CD4-positive, alpha-beta T cell treated with Interleukin-15 for 1 hour (primary cell): ENCODE data around the gene FAM168B.

Source experiments
- DNase-seq: peaks from one replicate; pipeline ENCODE4 v3.0.0-alpha.2; 2020

FAM168B gene

GRCh38 chr2:131038258-131039100 lies 54.8 kb downstream of the FAM168B start:
- peak; percentile 5 for DNase-seq

DNA sequence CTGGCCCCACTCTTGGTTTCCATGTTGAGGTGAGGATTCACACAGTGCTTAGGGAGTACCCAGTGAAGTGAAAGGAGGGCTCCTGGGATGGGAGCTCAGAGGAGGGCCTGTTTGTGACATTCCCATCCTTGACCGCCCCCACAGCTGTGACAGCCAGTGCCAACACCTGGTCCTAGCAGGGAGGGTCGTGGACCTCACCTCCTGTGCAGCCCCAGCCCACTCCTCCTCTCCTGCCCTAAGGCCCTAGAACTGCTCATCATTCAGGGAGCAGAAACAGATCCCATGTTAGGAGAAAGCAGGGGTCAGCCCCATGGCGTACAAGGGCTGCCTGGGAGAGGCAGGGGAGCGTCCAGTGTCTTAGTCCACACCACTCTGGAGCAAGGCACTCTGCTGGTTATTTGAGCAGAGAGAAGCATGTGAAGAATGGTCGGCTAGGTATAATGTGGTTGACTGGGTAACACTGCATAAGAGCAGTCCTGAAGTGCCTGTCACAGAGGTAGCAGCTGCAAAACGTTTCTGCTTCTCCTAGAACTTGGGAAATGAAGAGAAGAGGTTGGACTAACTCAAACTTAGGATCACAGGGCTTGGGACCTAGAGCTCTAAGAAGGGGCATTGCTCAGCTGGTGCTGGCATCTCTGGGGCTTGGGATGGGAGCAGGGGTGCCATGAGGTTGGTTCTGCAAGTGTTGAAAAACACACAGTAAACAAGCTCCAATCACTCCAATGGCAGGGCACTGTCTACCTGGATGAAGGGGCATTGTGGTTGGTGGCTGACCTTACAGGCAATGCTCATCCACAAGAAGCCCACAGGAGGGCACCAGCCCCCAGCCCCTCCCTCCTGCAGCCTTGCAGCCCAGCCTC lies 55.6 kb downstream of the FAM168B start:
- peak; percentile 7 for DNase-seq

DNA sequence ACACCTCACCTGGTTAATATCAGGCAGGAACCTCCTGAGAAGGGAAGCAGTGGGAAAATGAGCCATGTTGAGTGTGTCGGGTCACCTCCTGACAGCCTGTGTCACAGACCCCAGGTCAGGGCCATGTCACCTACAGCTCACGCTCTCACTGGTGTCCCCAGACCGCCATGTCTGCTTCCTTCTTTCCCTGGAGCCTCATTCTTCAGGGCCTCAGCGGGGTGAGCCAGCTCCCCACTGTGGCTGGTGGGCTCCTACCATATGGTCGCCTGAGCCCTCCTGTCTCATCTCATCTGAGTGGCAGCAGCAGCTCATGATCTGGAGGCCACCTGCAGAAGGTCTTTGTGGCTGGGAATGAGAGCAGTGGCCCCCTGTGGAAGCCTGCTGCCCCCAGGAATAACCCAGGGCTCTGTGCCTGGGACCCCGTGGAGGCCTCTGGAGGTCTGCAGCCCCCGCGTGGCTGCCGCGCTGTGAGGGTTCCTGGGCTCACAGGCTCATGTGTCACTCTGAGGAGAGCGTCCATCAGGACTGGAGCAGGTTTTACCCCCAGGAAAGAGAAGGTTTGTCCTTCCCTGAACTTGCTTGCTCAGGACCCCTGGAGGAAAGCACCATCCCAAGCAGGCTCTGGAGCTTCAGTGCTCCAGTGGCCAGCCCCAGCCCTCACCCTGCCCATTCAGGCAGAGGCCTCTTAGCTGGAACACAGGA lies 56.4 kb downstream of the FAM168B start:
- DNase-seq: peak; percentile 10

GRCh38 chr2:131036269-131036668 lies 57.0 kb downstream of the FAM168B start:
- peak; percentile 9 for DNase-seq

DNA sequence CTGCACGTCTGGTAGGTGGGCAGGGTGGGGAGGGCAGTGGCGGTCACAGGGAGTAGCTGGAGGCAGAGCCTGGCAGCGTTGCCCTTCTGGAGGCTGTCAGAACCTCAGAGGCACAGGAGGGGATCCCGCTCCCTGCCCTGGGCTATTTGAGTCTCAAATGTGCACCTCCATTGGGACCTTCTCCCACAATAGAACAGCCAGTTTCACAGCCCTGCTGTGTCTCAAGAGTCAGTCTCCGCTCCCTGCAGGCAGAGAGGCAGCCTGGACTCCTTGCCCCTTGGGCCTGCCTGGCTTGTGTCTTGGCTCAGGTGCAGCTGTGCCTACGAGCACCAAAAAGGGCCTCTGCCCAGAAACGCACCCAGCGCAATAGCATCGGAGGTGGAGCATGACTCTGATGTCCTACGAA lies 57.4 kb downstream of the FAM168B start:
- peak; percentile 0 for DNase-seq

DNA sequence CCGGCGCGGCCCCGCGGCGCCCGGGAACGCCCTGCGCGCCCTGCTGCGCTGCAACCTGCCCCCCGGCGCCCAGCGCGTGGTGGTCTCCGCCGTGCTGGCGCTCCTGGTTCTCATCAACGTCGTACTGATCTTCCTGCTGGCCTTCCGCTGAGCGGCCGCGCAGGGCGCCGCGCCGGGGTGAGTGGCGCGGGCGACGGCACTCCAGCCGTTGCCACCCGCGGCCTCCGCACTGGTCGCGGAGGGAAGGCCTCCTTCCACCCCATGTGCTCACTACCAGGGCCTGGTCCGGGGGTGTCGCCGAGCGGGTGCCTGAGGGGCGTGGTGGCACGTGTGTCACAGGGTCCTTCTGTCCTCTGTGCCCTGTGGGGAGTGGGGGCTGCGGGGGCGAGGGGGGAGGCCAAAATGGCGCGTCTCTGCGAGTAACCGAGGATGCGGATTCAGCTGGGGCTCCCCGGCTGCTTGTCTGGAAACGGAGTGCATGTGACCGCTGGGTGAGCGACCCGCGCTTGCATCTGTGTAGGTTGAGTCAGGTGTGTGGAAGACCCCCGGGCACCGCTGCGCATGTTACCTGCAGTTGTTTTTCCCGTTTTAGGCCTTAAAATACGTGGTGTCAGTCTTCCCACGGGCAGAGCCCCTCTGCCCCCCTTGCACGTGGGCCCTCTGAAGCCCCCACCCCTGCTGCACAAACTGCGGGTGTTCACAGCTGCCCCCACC lies 58.0 kb downstream of the FAM168B start:
- peak; percentile 2 for DNase-seq

GRCh38 chr2:131034122-131035051 lies 58.9 kb downstream of the FAM168B start:
- DNase-seq: peak; percentile 4

DNA sequence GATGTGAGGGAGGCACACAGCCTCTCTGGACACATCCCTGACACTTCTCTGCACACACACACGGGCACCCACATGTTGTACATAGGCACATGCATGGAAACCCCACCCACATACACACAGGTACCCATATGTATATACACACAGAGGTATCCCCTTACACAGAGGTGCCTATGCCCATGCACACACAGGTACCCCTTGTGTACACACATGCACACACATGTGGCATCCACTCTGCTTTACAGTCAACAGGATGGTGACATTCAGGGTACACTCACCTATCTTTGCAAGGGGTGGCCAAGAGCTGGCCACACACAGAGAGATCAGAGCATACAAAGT lies 59.5 kb downstream of the FAM168B start:
- peak; percentile 1 for DNase-seq

DNA sequence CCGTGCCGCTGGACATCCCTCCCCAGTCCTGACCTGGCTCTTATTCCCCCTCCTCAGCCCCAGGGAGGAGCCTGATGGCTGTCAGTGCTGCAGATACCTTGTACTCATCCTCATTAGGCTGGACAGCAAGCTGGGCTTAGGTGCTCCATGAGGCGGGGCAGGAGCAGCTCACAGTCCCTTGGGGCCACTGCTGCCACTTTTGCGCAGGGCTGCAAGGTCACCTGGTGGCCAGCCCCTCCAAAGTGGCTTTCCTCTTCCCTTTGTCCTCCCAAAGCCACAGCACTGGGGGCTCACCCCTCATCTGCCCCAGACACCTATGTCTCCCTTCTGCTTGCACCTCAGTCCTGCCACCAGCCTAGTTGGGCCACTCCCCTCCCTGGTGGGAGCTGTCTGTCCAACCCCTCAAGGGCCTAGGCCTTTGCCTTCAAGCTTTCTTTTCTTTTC lies 60.8 kb downstream of the FAM168B start:
- peak; percentile 8 for DNase-seq

GRCh38 chr2:131031875-131032274 lies 61.4 kb downstream of the FAM168B start:
- DNase-seq: peak; percentile 13

- DNase-seq: peak; percentile 2
Observed at GRCh38 chr2:131031431-131031841, 61.8 kb downstream of the FAM168B start.

DNA sequence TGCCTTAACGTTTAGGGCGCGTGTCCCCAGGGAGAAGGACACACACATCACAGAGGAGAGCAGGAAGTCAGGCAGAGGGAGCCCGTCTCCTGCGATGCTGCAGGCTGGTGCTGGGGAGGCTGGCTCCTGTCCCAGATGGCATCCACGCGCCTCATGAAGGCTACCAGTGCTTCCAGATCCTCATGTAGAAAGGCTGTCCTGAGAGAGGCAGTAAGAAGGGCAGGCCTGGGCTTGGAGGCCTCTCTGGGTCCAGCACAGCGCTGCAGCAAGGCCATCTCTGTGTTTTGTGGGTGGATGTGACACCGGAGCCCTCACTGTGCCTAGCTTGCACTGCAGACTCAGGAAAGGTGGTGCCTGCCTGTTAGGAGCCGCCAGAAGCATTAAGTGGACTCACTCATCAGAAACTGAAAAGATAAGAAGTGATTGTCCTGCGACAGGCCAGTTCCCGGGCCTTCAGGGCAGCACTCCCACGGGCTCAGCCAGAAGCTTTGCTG lies 62.7 kb downstream of the FAM168B start:
- peak; percentile 12 for DNase-seq

DNA sequence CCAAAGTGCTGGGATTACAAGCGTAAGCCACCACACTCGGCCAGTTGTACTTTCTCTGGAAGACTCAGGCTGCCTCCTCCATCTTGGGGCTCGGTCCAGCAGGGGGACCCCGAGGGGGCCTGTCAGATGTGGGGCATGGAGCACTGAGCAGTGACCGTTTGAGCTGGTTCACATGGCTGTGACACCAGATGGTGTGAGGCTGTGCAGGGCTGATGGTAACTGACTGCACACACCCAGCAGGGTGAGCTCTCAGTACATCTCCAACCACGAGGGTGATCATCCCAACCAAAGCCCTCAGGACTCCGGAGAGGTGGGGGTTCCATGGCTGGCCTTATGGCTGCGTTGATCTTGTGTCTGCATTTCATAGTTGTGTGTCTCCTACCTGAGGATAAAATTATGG lies 63.4 kb downstream of the FAM168B start:
- DNase-seq: peak; percentile 13

- DNase-seq: peak; percentile 15
Observed at GRCh38 chr2:131027566-131028528, 65.4 kb downstream of the FAM168B start.

DNA sequence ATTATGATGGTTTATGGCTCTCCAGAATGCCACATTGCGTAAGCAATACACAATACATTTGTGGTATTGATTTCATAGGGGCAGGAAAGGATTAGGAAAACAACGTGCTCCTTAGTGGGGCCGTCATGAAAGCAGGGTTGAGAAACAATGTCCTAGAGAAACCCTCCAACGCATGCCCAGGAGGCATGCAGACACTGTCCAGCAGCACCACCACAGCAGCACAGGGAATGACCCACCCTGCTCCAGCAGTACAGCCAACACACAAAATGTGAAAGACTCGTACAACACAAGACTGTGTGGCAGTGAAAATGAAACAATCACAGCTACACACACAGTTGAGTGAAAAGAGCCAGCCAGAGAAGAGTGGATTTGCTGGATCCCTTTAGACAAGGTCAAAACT lies 66.3 kb downstream of the FAM168B start:
- DNase-seq: no peak

DNA sequence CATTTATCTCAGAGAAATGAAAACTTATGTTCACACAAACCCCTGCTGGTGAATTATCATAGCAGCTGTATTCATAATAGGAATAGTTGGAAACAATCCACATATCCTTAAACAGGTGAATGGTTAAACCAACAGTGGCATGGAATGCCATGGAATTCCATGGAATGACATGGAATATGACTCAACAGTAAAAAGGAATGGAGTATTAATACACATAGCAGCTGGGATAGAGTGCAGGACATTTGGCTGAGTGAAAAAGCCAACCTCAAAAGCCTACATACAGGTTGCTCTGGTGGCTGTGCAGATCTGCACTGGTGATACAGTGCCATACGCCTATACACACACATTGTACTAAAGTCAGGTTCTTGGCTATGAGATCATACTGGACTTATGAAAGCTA lies 69.5 kb downstream of the FAM168B start:
- no peak for DNase-seq

DNA sequence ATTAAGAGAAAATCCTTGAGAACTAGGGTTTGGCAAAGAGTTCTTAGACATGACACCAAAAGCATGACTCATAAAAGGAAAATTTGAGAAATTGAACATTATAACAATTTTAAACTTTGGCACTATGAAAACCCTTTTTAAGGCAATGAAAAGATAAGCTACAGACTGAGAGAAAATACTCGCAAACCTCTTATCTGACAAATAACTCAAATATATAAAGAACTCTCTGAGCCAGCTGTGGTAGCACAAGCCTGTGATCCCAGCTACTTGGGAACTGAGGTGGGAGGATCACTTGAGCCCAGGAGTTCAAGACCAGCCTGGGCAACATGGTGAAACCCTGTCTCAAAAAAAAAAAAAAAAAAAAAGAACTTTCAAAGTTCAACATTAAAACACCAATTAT lies 70.5 kb downstream of the FAM168B start:
- no peak for DNase-seq

DNA sequence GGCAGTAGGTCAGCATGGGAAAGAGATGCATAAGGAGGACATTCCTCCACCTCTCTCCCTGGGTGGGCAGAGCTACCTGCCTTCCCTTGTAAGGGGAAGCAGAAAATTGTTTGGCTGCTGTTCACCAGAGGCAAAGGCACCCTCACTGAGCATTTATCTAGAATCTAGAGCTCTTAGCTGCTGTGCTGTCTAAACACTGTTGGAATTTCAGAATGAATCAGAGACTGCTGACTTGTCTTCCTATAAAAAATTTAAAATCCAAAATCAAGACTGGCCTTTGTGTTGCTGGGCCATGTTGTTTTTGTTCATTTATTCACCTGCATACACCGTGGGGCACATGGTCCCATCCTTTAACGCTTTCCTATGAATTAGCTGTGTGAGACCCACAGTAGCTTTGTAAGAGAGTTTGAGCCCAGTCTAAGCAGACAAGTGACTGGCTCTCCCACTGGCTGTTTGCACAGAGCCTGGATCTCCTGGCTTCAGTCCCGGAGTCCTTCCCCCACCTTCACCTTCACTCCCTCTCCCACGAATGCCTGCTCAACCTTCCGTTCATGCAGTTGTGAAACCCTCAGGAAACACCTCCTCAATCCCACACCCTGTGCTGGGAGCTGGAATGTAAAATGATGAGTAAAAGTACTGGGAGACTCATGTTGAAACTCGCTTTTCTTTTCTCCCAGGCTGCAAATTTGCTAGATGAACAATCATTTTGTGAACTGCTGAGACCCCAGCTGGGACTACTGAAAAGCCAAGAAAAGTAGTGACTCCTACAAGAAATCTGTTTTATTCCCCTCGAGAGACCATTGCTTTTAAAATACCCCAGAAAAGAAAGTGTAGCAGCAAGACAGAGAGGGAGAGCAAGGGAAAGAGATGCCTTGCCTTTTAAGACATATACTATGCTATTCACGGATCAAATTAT lies 76.2 kb downstream of the FAM168B start:
- DNase-seq: peak; percentile 4

GRCh38 chr2:131015764-131016163 lies 77.5 kb downstream of the FAM168B start:
- peak; percentile 3 for DNase-seq
